NB4 (cell line): ENCODE measurements around the gene FAIM2.
"Not testable (repeated sequence)": the region's sequence is repeated elsewhere in the genome, so short reads cannot be mapped to it uniquely, and the experiment has no call there.

Experiments used
- CTCF ChIP-seq: IDR thresholded peaks from one replicate; pipeline ENCODE4 v1.5.1; 2012; ENCODE audit warnings: low read depth, low read length
- MAX ChIP-seq: IDR thresholded peaks from 2 replicates; pipeline ENCODE4 v1.6.1; 2011; ENCODE audit warnings: low read depth, low read length

GRCh38 chr12:49879065-49879464, 24.6 kb downstream of the FAIM2 start:
- TF ChIP-seq CTCF, MAX: not testable (repeated sequence)
